Liver (tissue), 3 donors: ENCODE data around the gene STRA6.

ENCODE experiments used
- SP1 ChIP-seq: IDR thresholded peaks from 2 replicates; pipeline ENCODE4 v1.6.1; 2018; ENCODE audit warnings: antibody characterized with exemption, mild to moderate bottlenecking
- TAF1 ChIP-seq: conservative IDR thresholded peaks from 2 replicates; pipeline ENCODE4 v1.6.1; 2016; ENCODE audit warnings: antibody characterized with exemption, mild to moderate bottlenecking
- YY1 ChIP-seq: IDR thresholded peaks from 2 replicates; pipeline ENCODE4 v1.6.1; 2016; ENCODE audit warnings: antibody characterized with exemption, mild to moderate bottlenecking
- TF ChIP-seq, protein P1 (sequence below): fragments of 150-350 bp; IDR thresholded peaks from 2 replicates; pipeline ENCODE4 v1.5.1; 2017; ENCODE audit warnings: improper control_type of control experiment, low read depth, low read length; ENCODE audit not compliant: missing input control
- donor health status: healthy.
- donor health status: healthy.

DNA sequence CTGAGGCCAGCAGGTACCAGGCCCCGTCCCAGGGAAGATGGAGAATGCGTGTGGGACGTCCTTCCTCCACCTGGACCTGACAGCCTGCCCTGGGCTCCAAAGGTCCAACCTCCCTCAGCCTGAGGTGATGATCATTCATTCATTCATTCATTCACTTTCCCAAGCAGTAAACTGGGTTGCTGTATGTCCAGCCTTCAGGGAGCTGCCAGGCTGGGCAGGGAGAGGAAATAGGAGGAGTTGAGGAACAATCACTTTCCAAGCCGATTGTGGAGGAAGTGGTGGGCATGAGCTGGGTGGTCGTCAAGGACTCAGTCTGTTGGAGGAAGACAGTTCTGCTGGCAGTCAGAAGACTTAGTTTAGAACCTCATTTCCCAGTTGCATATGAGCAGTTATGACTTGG lies 23.3 kb upstream of the STRA6 start:
- TF ChIP-seq TAF1 = no peak
- TF ChIP-seq, protein P1, sequence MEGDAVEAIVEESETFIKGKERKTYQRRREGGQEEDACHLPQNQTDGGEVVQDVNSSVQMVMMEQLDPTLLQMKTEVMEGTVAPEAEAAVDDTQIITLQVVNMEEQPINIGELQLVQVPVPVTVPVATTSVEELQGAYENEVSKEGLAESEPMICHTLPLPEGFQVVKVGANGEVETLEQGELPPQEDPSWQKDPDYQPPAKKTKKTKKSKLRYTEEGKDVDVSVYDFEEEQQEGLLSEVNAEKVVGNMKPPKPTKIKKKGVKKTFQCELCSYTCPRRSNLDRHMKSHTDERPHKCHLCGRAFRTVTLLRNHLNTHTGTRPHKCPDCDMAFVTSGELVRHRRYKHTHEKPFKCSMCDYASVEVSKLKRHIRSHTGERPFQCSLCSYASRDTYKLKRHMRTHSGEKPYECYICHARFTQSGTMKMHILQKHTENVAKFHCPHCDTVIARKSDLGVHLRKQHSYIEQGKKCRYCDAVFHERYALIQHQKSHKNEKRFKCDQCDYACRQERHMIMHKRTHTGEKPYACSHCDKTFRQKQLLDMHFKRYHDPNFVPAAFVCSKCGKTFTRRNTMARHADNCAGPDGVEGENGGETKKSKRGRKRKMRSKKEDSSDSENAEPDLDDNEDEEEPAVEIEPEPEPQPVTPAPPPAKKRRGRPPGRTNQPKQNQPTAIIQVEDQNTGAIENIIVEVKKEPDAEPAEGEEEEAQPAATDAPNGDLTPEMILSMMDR = no peak
- no peak for TF ChIP-seq YY1
- no peak for TF ChIP-seq SP1
